DMS 273 treated with DMSO at 0.1 percent for 48 hours (cell line): ENCODE data around the gene SLC16A8.
A peak's percentile ranks its signal among the peaks of the same experiment; 100 is the strongest.
"Not testable (repeated sequence)": the region's sequence is repeated elsewhere in the genome, so short reads cannot be mapped to it uniquely, and the experiment has no call there.

ENCODE experiments used
- DNase-seq: peaks from one replicate; lab custom pipeline; 2025; lab: John Stamatoyannopoulos, UW

The SLC16A8 gene

DNA sequence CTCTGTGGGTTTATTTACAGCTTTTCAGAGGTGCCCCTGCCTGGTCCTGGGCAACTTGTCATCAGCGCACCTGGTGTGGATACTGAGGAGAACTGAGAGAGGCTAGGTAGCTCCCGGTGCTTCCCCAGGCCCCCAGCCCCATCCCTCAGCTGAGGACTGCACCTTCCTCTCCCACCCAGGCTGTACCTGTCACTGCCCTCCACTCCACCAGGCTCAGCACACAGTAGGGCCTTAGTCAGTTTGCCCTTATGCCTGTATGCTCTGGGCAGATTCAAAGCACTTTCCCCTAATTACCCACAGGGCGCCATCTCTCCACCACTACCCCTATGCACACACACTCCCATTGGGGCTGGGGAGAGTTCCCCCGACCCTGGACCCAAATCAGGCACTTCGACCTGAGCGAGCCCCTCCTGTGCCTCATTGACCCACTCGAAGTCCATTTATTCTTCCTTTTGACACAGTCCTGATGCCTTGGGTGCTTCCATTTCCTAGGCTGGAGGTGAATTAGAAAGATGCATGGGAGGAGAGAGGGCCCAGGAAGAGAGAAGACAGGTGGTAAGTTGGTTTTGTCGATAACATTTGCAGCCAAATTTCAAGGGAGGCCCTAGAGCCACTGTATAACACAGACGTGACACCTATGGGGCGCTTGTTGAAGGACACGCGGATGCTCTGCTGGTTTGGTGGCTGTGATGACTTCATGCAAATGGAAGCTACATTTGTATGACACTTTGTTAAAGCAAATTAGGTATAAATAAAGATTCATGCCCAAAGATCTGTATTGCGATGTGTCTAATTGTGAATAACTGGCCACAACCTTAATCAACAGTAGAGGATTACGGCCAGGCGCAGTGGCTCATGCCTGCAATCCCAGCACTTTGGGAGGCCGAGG lies 40.6 kb downstream of the SLC16A8 start:
- no peak for DNase-seq

DNA sequence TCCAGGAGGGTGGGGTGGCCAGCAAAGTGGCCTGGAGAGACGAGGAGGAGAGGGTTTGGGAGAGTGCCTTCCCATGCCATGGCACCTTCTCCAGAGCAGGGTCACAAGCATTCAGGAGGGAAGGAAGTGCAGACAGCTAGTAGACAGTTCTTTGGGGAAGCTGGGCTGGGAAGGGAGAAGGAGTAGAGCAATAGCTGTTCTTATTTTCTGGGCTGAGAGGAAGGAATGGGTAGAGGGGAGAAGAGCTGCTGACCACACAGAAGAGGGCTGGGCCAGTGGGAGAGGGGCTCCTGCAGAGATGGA lies 41.5 kb downstream of the SLC16A8 start:
- no peak for DNase-seq

DNA sequence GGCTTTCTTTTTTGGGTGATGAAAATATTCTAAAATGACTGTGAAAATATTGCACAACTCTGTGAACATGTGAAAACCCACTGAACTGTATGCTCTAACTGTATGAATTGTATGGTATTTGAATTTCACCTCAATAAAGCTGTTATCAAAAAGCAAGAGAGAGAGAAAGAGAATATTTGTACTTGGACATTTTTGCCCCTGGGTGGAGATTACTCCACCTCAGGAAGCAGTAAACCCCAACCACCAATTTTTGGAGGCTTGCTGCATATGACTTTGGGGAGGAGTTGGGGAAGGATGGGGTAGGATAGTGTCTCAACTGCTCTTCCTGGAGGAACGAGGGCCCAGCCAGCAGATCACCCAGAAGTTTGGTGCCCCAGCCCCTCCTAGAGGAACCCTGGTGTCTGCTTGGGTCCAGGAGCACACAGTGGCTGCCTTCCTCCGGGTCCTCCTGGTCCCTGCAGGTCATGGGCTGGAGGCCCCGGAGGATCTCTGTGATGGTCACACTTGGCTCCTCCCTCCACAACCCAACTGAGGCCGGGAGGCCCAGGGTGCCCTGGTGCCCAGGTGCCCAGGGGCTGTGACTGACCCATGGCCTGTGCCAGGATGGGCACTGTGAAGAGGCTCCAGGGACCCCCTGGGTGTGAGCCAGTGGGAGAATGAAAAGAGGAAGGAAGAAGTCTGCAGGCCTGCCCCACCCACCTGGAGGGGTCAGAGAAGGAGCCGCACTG lies 42.1 kb downstream of the SLC16A8 start:
- no peak for DNase-seq

DNA sequence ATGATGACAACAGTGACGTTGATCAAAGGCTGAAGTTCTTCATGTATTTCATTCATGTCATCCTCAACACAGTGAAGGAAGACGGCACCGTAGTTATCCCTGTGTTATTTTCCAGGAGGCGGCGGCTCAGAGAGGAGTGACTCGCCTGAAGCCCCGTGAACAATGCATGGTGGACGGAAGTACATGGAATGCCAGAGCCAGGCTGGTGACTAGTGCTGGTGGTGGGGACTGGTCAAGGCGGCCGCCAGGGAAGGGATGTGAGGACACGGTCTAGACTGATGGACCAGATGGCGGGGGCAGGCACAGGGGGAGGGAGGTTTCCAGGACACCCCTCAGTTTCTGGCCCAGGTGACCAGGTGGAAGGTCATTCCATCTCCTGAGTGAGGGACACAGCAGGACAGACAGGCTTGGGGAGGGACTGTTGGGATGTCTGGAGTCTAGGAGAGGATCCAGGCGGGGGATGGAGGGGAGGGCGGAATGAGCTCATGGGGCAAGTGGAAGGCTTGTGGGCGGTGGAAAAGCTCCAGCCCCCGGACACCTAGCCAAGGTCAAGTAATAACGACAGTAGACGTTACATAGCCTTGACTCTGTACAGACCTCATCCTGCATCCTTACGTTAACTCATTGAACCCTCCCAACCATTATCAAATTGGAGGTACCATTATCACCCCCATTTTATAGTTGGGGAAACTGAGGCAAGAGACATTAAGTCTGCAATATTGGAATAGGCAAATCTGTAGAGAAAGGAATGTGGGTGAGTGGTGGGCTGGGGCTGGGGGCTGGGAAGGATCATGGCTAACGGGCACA lies 42.8 kb downstream of the SLC16A8 start:
- no peak for DNase-seq

DNA sequence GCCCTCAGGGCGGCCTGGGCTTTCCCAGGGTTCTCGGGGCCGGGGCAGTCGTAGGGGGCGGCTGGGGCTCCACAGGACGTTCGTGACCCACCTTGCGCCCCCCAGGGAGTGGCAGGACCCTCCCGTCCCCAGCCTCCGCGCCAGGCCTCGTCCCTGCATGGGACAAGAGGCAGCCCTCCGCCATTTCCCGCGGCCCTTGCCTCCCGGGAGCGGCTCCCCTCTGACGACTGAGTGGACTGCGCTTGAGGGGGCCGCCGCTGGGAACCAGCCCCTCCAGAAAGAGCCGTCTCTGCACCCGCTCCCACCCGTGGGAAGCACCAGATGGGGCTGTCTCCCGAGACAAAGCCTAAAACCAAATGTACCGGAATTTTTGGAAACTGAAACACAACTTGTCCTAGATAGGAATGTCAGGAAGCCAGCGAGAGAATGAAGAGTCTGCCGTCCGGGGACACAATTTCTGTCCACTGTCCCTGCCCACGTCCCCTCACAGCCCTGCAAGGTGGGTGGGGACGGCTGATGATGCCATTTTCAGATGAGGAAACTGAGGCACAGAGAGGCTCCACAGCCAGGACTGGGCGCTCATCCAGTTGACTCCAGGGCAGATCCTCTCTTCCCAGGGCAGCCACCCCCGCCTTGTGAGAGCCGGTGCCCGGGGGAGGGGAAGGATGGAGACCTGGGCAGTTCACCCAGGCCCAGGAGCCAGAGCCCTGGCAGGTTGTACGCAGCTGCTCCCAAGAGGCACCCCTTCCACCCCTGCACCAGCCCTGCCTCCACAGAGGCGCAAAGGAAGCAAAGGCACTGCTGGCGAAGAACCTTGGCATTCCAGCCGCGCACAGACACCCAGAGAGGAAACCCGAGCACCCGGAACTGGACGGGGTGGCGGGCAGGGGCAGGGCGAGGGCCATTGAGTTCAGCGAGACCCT lies 44.8 kb downstream of the SLC16A8 start:
- DNase-seq: no peak

DNA sequence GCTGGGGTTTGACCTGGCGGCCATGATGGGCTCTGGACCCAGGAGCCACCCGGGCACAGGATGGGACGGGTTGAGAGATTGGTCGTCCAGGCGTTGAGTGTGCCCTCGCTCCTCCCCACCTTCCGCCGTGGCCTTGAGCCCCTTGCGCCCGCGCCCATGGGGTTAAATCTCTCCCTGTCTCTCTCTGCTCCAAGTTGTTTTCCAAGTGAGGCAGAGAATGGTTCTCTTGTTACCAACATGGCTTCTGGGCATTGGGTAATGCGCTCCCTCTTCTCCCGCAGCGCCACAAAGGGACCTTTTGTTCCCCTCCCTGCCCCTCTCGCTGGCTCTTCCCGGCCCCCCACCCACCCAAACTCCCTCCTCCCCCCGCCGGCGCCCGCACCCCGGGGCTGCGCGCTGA lies 45.6 kb downstream of the SLC16A8 start:
- DNase-seq: no peak

DNA sequence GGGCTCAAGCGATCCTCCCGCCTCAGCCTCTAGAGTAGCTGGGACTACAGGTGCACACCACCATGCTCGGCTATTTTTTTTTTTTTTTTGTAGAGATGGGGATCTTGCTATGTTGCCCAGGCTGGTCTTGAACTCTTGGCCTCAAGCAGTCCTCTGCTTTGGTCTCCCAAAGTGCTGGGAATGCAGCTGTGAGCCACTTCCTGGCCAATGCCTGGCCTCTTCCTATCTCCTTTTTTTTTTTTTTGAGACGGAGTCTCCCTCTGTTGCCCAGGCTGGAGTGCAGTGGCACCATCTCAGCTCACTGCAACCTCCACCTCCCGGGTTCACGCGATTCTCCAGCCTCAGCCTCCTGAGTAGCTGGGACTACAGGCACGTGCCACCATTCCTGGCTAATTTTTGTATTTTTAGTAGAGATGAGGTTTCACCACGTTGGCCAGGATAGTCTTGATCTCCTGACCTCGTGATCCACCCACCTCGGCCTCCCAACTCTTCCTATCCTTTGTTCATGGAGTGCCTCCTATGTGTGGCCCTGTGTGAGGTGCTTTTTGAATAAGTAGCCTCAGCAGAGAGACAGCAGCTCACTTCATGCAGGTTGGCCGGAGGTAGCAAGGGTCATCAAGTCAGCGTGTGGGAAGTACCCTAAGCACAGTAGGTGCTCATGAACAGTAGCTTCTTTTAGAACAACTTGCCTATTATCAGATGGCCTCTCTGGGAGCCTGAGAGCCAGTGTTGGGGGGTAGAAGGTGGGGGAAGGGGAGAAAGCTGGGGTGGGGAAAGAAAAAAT lies 46.4 kb downstream of the SLC16A8 start:
- not testable (repeated sequence) for DNase-seq

DNA sequence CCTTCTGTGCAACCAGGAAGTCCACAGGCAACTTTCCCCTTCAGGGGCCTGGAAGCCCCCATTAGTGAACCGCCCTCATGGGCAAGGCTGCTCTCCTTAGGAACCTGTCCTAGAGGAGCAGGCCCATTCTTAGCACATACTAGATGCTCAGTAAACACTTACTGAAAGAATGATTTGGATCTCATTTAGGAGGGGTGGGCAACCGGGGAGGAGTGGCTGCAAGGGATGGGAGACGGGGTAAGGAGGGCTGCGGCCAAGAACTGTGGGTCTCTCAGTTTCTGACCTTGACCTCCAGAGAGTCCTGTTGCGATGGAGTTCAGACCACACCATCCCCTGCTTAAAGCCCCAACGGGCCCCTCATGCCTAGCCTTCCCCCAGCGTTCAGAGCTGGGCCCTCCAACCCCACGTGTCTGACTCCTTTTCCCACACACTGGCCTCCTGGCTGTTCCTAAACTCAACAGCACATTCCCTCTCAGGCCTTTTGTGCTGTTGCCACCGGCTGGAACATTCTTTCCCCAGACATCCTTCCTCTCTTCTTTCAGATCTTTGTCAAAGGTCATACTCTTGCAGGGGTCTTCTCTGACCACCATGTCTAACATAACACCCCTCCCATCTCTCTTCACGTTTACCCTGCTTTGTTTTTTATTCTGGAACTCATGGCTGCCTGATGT lies 47.5 kb downstream of the SLC16A8 start:
- no peak for DNase-seq

DNA sequence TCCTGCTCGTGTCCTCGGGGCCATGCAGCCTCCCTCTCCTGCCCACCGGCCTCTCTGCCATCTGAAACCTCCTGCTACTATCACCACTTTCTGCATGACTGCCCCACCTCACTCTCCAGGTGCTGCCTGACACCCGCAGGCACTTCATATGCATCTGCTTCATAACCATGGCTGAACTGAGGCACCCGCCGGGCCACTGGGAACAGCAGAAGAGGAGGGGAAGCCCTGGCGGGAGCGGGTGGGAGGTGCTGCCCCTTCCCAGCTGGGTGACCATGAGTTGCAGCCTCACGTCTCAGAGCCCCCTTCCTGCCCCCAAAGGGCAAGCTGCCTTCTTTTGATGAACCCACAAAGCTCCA lies 48.5 kb downstream of the SLC16A8 start:
- DNase-seq: no peak

DNA sequence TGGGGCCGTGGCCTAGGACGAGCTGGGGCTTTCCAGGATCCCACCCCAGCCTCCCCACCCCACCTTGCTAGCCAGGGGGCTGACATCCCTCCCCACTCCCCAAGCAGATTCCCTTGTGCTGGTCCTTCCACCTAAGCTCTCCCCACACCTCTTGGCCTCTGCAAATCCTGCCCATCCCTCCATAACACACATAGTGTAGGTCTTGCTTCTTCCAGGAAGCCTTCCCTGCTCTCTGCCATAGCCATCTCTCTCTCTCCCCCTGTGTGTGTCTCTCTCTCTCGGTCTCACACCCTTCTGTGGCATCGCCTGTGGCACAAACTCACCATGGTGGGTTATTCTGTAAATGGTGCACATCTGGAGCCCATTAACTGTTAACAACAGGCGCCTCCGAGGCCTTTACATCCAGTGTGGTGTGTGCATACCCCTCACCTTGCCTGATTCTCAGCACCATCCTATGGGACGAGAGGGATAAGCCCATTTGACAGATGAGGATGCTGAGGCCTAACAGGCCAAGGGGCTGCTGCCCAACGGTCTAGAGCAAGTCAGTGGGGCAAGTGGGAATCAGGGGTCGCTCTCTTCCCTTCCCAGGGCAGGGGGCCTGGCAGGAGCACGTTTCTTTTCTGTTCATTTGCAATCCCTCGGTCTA lies 49.0 kb downstream of the SLC16A8 start:
- DNase-seq: no peak

DNA sequence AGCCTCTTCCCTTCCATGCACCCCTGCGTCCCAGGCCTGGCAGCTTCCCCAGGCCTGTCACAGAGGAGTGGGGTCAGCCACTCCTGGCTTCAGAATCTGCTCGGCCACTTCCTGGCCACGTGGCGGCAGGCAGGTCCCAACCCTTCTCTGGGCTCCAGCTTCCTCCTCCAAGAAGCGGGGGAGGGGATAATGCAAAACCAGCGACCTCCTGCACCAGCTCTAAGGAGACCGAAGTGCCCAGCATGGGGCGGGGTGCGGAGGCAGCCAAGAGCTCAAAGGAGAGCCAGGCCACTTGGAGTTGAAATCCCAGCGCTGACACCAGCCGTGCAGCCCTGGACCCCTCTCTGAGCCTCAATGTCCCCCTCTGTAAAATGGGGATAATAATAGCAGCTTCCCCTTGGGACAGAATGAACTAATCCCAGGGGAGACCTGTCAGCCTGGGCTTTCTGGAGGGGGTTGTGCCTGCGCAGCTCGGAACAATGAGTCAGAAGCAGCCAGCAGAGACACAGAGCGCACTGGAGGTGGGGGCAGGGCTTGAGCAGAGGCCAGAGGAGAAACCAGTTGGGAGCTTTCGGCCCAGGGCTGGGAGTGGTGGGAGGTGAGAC lies 49.6 kb downstream of the SLC16A8 start:
- DNase-seq: no peak

DNA sequence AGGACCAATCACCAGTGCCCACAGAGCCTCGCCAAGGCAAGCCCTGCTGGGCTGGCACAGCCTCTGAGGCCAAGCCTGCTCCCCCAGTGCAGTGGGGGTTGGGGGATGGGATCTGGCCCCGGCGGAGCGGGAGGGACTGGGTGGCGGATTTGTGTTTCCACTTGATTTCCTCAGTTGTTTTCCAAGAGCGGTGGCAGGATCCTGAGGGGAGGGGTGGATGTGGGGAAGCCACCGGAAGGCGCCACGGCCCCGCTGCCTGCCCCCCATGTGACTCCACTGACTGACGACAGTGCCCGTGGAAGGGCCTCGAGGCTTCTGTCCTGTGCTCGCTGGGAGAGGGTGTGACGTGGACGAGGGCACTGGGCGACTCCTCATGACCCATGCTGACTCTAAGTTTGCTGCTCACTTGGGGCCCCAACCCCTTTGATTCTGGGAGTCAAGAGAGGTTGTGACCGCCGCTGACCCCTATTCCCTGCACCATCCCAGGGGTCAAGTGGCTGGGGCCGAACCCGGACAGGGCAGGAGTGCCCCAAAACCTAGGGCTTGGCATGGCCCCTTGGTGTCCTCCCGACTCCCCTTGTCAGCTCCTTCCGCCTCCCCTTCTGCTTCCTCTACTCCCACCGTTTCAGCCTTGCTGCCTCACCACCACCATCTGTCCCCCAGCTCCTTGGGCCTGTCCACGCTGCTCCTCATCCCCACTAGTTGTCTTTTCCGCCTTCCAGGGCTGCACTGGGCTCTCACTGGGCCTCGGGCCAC lies 50.3 kb downstream of the SLC16A8 start:
- DNase-seq: no peak

DNA sequence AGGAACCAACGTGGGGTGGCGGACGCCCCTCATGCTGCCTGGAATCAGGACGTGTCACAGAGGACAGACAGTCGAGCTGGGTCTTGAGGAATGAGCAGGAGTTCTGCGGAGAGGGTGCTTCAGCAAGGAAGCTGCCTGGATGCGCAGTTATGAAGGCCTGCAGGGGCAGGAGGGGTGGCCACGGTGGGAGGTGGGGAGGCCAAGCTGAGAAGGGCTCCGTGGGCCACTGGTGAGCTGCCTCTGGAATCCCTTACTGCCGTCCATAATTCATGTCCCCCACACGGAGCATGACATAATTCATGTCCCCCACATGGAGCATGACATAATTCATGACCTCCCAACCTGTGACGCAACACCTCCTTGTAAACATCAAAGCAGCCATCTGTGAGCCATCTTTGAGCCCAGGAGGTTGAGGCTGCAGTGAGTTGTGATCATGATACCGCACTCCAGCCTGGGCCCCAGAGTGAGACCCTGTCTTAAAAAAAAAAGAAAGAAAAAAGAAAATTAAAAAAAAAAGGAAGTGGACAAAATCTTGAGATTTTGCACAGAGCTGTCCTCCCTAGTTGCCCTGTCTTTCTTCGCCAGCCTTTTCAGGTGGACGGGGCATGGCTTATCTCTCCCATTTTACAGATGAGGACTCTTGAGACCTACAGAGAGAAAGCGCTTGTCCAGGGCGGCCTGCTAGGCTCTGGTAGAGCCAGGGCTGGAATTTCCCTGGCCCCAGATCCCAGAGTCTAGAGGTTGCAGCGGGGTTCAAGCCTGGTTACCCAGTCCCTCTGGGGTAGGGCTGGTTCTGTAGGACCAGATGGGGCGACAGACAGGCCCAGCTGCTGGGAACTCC lies 51.1 kb downstream of the SLC16A8 start:
- peak; percentile 66 for DNase-seq

DNA sequence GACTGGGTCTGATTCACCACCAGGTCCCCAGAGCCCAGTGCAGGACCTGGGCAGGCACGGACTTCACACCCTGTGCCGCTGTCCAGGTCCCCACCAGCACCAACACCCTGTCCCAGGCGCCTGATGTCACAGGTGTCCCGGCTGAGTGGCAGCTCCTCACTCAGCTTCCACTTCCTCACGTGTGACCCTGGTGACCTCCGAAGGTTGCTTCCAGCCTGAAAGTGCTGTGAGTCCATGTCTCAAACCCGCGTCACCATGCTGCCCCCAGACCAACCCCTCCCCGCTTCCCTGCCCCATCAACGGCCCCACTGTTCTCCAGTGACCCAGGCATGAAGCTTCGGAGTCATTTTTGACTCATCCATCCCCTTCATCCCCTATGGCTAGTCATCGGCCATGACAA lies 52.5 kb downstream of the SLC16A8 start:
- DNase-seq: no peak

DNA sequence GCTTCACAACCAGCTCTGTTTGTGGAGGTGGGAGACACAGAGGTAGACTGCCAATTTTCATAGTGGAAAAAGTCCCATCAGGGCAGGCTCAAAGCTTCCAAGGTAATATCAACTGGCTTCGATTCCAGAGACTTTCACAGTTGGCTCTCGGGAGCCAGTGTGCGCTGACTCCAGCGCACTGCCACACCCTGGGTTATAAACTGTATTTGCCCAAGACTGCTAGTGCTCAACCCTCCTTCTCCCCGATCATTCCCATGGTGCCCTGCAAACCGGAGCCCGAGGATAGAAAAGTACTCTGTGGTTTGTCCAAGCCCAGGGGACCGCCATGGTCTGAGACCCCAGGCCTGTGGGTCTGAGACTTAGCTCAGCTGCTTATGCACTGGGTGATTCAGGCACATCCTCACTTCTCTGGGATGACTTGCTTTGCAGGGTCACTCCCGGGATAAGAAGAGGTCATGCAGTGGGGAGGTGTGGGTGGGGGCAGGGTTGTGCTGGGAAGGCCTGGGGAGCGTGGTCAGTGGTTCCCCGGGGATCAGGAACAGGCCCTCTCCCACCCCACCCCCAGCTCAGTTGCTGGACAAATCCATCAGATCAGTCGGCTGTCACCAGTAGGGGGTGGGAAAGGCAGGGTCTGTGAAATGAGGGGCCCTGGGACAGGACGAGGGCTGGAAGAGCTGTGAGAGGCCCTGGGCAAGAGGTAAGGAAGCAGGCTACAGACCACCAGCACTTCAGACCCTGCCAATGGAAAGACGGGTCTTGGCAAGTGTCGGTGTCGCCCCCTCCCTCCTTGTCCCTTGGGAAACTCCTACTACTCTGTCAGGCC lies 53.5 kb downstream of the SLC16A8 start:
- no peak for DNase-seq

DNA sequence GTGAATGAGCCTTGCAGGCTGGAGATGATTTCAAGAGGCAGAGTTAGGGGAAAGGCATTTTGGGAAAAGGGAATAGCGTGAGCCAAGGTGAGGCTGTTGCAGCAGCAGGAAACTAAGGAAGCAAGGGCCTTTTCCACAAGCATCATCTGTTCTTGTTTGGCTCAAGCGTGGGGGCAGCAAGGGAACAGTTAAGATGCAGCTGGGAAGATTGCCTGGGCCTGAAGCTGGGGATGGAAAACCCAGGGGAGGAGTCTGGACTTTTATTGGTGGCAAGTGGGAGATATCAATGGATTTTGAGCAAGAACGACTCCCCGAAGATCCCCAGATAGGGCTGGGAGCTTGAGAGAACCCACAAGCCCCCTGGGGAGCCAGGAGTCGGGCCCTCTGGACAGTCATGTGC lies 54.1 kb downstream of the SLC16A8 start:
- no peak for DNase-seq

DNA sequence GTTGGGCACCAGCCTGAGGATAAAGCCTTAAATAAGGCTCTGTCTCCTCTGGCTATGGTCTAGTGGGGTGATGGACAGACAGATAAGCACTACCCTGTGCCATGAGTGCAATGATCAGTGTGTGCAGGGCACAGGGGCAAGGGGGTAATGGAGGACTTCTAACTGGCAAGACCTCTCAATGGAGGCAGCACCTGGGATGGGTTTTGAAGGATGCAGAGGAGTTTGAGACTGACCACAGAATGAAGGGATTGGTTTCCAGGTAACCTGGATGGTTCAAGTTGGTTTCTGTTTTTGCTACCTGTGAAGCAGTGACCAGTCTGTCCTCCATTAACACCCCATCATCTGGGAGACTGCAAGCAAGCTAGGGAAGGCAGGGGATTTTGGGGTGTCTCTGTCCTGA lies 54.6 kb downstream of the SLC16A8 start:
- no peak for DNase-seq
